OCI-M2 (cell line): ENCODE results near the gene MAPK6.
"Not testable (repeated sequence)": the region's sequence is repeated elsewhere in the genome, so short reads cannot be mapped to it uniquely, and the experiment has no call there.

Experiments
- DNase-seq: peaks from one replicate; lab custom pipeline; 2025; ENCODE audit not compliant: unreplicated experiment; lab: John Stamatoyannopoulos, UW

MAPK6 gene

DNA sequence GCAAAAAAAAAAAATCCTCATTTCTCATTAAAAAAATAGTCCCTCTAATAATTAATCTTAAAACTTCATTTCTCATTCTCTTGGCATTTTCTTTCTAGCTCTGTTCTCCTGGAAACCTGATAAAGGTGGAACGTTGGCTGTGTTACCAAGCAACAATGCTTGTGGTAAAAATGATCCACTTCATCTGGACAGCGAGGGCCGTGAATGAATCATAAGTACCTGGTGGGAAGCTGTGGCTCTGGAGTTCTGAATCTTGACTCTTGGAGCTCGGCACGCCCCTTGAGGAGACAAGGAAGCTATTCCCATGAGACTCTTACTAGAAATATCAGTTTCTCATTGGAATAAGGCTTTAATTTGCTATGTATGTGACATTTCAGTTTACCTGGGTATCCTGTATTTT, 61.0 kb downstream of the MAPK6 start:
- DNase-seq = no peak

DNA sequence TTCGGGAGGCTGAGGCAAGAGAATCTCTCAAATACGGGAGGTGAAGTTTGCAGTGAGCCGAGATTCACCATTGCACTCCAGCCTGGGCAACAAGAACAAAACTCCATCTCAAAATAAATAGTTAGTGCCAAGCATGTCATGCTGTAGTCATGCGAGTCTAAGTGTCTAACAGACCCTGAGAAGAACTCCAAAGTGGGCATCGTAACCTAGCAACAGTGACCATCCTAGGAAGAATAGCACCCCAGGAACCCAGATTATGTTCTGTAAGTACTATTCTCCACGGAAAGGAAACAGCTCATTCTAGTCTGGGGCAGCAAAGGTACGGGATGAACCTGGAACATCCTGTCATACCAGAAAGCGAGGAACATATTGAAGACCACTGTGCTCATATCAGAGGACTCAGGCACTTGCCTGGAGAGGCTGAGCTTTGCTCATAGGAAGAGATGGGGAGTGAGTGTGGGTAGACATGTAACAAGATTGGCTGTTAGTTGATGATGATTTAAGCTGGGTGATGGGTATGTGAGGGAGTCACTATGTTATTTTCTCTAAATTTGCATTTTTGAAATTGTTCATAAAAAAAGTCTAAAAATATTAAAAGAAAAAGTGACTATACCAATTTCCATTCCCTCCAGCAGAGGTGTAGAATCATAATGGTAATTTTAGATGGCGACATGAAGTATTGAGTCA, 61.8 kb downstream of the MAPK6 start:
- DNase-seq = no peak

DNA sequence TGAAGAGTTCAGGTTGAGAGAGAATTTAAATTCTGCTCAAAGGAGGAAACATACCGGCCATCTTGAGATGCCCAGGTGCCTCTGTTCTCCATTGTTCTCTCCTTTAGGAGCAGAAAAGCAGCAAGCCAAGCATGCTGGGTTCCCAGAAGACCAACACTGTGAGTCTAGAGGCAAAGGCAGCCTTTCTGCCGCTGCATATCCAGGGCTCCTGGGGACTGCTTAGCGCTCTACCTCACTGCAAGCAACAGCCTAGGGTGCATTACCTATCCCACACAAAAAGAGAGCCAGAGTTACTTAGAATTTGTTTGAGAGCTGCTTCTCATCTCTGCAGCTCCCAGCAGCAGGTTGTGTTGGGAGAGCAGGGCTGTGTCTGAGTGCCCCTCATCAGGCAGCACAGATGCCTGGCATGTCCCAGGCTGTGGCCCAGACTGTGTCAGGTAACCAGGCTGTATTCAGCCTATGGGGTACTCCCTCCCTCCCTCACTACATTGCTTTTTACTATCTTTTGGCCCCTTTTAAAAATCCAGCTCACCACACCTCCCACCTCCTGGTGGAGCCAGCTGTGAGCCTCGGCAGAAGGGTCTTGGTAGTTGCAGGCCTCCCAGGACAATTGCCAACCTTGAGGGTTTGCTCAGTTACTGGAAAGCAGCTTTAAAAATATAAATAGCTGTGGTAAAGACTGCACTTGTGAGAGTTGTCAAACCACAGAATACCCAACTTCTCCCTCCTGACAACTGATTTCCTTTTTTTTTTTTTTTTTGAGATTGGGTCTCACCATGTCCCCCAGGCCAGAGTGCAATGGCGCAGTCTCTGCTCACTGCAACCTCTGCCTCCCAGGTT, 63.4 kb downstream of the MAPK6 start:
- DNase-seq = no peak

DNA sequence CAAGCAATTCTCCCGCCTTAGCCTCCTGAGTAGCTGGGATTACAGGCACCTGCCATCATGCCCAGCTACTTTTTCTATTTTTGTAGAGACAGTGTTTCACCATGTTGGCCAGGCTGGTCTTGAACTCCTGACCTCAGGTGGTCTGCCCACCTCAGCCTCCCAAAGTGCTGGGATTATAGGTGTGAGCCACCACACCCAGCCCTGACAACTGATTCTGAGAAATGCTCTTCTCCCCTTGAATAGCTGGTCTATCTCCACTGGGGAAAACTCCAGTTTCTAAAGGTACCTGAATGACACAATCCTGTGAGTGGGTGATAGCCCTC, 64.0 kb downstream of the MAPK6 start:
- not testable (repeated sequence) for DNase-seq

DNA sequence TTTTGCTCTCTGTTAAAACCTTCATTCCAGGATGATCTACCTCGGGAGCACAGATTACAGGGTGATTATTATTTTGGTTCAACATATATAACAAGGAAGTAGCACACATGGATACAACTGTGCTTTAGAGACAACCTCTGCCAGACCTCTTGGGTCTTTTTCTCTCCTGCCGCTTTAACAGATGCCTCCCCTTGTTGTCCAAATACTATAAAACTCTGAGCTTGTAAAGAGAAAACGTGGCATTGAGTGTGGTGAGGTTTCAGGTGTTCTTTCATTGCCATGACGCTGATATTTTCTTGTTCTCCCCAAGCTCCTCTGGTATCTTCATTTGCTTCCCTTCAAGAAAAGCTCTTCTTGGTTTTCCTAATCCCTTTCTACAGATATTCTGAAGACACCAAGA, 64.6 kb downstream of the MAPK6 start:
- DNase-seq = no peak

DNA sequence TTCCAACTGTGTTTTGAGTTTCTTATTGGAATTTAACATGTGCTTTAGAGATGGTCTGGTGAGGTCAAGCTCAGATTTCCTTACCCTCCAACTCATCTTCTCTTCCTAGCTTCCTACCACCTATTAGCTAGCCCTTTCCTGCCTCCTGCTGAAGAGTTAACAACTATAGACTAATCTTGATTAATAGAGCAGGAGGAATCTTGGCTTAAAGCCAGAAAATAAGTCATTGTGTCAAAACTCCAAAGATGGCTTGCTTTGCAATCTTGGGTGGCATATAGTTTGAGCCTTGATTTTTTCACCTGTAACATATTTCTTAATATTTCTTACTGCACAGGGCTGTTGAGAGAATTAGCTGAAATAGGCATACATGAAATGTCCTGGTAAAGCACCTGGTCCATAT, 66.3 kb downstream of the MAPK6 start:
- DNase-seq = no peak

DNA sequence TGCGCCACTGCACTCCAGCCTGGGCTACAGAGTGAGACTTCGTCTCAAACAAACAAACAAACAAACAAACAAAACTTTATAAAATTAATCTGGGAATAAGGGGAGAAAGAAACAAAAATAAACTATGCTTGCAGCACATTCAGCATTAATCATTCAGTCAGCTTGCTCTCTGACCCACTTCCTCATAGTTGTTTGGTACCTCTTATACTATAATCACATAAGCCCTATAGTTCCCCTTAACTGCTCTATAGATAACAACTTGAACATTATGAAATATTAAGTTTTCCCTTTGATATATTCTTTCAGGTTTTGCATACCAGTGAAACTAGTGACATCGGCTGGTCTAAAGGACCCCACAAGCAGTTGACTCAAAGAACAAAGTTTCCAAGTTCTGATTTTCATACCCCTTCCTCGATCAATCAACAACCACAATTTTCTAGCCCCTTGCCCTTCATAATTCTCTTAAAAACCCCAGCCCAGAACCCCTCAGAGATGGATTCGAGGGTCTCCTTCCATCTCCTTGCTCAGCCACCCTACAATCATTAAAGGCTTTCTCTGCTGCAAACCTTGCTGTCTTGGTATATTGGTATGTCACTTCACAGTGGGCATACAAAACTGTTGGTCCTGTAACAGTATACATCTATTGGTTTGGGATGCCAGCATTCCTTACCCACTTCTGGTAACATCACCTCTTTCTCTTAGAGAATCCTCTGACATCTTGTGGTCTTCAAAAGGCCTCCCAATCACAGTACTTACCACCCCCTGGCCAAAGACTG, 67.2 kb downstream of the MAPK6 start:
- DNase-seq = no peak

DNA sequence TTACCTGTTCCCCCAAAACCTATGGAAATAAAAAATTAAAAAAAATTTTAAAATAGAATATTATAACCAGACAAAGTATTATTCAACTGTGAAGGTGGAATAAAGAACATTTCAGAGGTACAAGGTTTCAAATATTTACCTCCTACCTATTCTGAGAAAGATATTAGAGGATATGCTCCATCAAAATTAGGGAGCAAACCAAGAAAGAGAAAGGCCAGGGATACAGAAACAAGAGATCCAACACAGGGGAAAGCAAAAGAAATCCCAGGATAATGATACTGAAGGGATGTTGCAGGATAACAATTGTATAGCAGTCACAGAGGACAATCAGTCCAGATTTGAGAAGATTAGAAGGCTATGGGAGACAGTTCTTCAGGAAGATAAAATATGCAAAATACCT, 71.2 kb downstream of the MAPK6 start:
- no peak for DNase-seq

DNA sequence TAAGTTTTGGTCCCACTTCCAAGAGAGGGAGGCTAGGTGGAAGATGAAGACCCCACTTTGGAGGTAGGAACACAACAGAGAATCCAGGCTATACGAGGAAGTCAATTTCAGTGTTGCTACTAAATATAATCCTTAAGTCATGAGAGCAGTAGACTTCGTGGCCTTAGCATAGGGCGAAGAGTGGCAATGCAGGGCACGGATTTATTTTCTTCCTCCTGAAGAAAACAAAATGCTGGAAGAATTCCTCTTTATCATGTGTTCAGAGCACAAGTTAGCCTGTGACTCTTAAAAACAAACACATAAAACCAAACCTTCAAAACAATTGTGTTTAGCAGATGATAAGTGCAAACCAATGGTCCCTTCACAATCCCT, 74.1 kb downstream of the MAPK6 start:
- DNase-seq = no peak

DNA sequence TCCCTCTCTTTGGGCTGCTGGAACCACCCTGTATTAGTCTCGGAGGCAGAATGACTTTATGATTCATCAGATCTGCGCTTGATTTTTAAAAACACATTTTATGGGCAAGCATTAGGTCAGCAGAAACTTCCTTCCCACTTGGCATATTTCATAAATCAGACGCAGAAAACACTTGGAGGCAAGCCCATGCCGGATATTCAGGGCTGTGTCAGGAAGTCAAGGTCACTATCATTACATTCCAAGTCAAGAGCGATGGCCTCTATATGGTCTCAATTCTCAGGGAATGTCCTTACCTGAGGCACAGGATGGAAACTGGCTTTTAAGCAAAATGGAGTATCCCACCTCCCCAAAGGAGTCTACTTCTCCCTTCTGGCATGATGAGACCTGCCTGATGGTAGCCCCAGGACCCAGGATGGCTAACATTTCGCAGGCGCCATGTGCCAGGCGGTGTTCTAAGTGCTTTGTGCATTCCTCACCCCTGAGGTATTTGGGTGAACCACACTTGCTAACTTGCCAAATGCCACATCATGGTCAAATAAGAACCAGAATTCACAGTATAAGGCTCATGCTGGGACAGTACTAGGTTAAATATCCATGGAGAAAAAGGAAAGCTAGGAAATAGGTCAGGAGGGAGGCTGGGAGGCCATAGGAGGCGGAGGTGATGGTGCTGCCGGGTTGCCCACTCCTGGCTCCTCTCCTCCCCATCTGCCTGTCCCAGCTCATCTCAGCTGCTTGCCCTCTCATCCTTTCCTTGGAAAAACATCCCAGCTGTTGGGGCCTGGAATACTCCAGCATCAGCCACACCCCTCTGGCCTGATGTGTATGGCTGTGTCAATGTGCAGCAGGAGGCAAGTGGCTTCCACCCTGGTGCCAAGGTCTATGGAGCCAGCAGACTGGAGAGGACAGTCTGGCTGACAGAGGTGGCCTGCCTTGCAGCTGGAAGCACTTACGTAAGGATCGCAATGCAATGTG, 74.8 kb downstream of the MAPK6 start:
- no peak for DNase-seq

DNA sequence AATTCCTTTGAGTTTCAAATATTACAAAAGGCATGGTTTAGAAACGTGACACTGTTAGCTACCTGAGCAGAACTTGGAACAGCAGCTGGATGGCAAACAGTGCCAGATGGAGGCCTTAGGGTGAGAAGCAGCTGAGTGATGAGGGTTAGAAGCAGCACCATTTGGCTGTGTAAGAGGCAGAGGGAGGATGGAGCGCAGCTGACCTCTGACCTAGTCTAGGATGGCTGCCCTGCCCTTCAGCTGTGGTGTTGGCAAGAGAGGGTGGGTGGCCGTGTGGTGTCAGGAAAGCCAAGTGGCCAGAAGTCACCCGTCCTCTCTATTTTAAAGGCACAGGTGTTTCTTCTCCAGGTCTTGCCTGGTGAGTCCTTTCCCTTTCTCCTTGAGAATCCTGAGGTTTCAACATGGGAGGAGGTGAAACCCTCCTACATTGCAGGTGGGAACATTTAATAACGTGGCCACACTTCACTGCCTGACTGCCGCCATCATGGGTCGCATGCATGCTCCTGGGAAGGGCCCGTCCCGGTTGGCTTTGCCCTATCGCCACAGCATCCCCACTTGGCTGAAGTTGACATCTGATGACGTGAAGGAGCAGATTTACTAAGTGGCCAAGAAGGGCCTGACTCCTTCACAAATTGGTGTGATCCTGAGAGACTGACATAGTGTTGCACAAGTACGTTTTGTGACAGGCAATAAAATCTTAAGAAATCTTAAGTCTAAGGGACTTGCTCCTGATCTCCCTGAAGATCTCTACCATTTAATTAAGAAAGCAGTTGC, 76.0 kb downstream of the MAPK6 start:
- DNase-seq = no peak

DNA sequence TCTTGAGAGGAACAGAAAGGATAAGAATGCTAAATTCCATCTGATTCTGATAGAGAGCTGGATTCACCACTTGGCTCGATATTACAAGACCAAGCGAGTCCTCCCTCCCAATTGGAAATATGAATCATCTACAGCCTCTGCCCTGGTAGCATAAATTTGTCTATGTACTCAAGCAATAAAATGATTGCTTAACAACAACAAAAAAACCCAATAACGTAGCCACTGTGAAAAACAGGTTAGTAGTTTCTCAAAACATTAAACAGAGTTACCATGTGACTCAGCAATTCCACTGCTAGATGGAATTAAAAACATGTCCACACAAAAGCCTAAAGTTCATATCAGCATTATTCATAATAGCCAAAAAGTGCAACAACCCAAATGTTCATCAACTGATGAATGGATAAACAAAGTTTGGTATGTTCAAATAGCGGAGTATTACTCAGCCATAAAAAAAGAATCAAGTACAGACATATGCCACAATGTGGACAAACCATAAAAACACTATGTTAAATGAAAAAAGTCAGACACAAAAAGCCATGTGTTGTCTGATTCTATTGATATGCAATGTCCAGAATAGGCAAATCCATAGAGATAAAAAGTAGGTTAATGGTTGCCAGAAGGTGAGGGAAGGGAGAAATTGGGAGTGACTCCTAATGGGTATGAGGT, 76.7 kb downstream of the MAPK6 start:
- no peak for DNase-seq

DNA sequence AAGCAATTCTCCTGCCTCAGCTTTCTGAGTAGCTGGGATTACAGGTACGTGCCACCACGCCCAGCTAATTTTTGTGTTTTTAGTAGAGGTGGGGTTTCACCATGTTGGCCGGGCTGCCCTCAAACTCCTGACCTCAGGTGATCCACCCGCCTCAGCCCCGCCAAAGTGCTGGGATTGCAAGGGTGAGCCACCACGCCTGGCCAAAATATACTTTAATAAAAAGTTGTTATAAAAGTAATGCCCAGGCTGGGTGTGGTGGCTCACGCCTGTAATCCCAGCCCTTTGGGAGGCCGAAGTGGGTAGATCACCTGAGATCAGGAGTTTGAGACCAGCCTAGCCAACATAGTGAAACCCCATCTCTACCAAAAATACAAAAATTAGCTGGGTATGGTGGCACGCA, 77.5 kb downstream of the MAPK6 start:
- DNase-seq = not testable (repeated sequence)

DNA sequence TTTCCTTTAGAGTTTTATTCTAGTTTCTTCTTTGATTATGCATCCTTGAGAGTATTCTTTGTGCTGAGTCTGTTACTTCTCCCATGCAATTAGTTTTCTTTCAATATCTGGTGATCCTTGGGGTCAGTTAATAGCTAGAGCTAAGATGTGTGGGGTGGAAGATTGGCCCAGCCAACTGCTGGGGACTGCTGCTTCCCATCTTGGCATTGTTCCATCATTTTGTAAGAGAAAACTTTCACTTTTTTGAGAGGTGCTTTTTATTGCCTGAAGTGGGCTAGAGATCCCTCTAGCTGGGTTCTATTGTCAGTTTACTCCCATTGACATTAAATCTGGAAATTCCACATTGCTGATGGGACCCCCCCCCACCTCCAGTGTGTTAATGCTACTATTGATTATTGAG, 78.2 kb downstream of the MAPK6 start:
- no peak for DNase-seq

DNA sequence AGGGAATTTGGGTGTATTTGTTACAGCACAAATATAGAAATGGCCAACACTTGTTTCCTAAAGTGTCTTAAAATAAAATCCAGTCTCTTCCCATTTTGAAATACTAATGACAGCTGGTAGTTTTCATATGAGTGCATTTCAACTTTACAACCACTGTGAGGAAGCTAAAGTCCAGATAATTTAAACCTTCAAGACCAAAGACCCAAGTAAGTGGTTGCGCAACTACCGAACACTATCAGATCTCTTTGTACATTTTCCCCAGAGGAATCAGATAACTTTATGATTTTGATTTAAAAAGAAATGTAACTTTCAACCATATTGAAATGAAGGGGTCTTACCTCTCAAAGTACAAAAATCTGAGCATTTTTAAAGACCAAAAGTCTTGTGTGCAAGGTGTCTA, 79.3 kb downstream of the MAPK6 start:
- no peak for DNase-seq

DNA sequence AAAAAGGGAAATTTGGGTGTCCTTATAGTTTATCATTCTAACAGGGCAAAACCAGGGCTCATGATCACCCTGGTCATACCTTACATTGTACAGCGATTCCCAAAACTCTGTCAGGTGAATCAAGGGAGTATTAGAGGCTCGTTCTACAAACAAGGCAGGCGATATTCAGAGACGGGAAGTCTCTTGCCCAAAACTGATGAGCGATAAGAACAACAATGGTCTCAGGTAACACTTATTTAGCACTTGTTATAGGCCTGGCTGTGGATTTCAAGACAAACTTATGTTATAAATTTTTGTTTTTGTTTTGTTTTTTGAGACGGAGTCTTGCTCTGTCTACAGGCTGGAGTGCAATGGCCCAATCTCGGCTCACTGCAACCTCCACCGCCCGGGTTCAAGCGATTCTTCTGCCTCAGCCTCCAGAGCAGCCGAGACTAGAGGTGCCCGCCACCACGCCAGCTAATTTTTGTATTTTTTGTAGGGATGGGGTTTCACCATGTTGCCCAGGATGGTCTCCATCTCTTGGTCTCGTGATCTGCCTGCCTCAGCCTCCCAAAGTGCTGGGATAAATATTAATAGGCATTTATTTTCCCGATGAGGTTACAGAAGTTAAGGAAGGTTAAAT, 80.7 kb downstream of the MAPK6 start:
- DNase-seq = no peak

DNA sequence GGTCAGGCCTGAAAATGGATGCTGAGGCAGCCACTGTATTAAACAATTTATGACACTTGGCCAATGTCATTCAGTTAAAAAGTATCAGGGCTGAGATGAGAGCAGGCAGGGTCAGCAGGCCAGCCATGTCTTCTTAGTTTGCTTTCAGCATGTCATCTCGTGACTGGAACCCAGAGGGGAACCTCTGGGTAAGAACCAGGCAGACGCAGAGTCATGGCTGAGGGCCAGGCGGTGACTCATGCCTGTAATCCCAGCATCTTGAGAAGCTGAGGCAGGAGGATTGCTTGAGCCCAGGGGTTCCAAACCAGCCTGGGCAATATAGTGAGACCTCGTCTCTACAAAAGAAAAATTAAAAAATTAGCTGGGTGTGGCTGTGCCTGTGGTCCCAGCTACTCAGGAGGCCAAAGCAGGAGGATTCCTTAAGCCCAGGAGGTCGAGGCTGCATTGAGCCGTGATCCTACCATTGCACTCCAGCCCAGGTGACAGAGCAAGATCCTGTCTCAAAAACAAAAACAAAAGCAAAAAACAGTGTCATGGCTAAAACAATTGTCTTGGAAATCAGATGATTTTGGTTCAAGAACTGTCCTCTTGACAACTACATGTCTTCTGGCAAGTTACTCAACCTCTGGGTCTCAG, 81.9 kb downstream of the MAPK6 start:
- DNase-seq = no peak

DNA sequence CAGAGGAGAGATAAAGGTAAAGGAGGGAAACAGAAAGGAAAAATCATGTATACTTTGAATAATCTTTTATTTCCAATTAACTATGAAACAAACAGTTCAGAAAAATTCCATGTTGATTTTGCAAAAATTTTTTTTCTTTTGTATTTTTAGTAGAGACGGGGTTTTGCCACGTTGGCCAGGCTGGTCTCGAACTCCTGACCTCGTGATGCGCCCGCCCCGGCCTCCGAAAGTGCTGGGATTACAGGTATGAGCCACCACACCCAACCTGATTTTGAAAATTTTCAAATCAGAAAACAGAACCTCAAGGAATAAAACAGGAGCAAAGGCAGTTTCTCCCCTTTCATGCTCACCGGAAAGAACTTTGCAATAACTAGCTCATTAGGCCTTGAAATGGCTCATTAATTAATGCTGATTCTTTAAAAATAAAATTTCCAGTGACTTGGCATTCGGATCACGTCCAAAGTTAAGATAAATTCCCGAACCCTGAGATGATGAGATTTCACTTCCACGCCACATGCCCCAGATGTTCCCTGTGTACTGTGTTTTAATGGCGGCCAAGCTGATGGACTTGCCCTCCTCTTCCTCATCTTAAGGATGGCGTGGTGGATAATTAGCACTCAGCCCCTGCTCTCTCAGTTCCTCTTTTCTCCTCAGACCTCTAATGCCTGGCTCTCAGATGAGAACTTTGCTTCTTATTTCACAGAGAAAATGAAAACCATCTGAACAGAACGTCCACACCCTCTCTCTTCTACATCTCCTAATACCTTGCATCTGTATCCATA, 82.7 kb downstream of the MAPK6 start:
- DNase-seq = no peak
